ENCODE results near the gene ADGRB3. TPM values are rescaled to one million over a fixed set of nuclear protein-coding genes. Genes with fewer than 3 reads are reported as not detected.

The ADGRB3 gene
- total RNA-seq, 1 experiment from 2014 or later, result 0.09 TPM

GRCh38 chr6:68636666-68637065 lies 1.6 kb downstream of the ADGRB3 start:
- H3K4me3 Mint-ChIP-seq (ENCODE audit: low read depth, unreplicated experiment), result no peak overlapping the region
- BruUV-seq (replicated peaks), result no TSS peak
- peaks cover 27% of the 10 kb centered on the region for H3K4me1 Mint-ChIP-seq (ENCODE audit: low read depth, unreplicated experiment)
- no peak for DNase-seq
- no peak for TF ChIP-seq CTCF (IDR thresholded peaks at IDR 0.05; ENCODE audit: unreplicated experiment)
- no peaks in the 10 kb centered on the region for H3K9me3 Mint-ChIP-seq (ENCODE audit: low read depth, unreplicated experiment)
- peaks cover 20% of the 10 kb centered on the region for H3K36me3 Mint-ChIP-seq (ENCODE audit: insufficient read depth, unreplicated experiment)
- H3K27me3 Mint-ChIP-seq (ENCODE audit: unreplicated experiment), result peaks cover 47% of the 10 kb centered on the region
- H3K27ac Mint-ChIP-seq (ENCODE audit: unreplicated experiment), result no peak overlapping the region
- intact Hi-C loops (cut with micrococcal nuclease; ENCODE audit: unreplicated experiment), result loop anchor here (10.0 kb wide), 2 partner anchors 518 to 1098 kb away; no protein-coding TSS in a partner anchor
- CTCF ChIA-PET, result interaction anchor here (0.6 to 0.7 kb wide), 6 partner anchors 10 to 1686 kb away, joined by 3 to 7 read pairs (median 5); no protein-coding TSS in a partner anchor

GRCh38 chr6:68637071-68637470 lies 2.0 kb downstream of the ADGRB3 start:
- peaks cover 47% of the 10 kb centered on the region for H3K27me3 Mint-ChIP-seq (ENCODE audit: unreplicated experiment)
- intact Hi-C loops (cut with micrococcal nuclease; ENCODE audit: unreplicated experiment), result loop anchor here (10.0 kb wide), 2 partner anchors 518 to 1098 kb away; no protein-coding TSS in a partner anchor
- no peak overlapping the region for H3K27ac Mint-ChIP-seq (ENCODE audit: unreplicated experiment)
- peaks cover 27% of the 10 kb centered on the region for H3K4me1 Mint-ChIP-seq (ENCODE audit: low read depth, unreplicated experiment)
- BruUV-seq (replicated peaks), result no TSS peak
- H3K9me3 Mint-ChIP-seq (ENCODE audit: low read depth, unreplicated experiment), result no peaks in the 10 kb centered on the region
- CTCF ChIA-PET, result interaction anchor here (0.6 to 0.7 kb wide), 5 partner anchors 10 to 1685 kb away, joined by 3 to 6 read pairs (median 5); no protein-coding TSS in a partner anchor
- TF ChIP-seq CTCF (IDR thresholded peaks at IDR 0.05; ENCODE audit: unreplicated experiment), result no peak
- no peak for DNase-seq
- no peak overlapping the region for H3K4me3 Mint-ChIP-seq (ENCODE audit: low read depth, unreplicated experiment)
- peaks cover 20% of the 10 kb centered on the region for H3K36me3 Mint-ChIP-seq (ENCODE audit: insufficient read depth, unreplicated experiment)

- peaks cover 47% of the 10 kb centered on the region for H3K27me3 Mint-ChIP-seq (ENCODE audit: unreplicated experiment)
- H3K36me3 Mint-ChIP-seq (ENCODE audit: insufficient read depth, unreplicated experiment), result peaks cover 20% of the 10 kb centered on the region
- intact Hi-C loops (cut with micrococcal nuclease; ENCODE audit: unreplicated experiment), result loop anchor here (1.0 to 10.0 kb wide), 3 partner anchors 141 to 1097 kb away; no protein-coding TSS in a partner anchor
- peaks cover 27% of the 10 kb centered on the region for H3K4me1 Mint-ChIP-seq (ENCODE audit: low read depth, unreplicated experiment)
- BruUV-seq (replicated peaks), result no TSS peak
- no peak for DNase-seq
- no peak overlapping the region for H3K27ac Mint-ChIP-seq (ENCODE audit: unreplicated experiment)
- H3K9me3 Mint-ChIP-seq (ENCODE audit: low read depth, unreplicated experiment), result no peaks in the 10 kb centered on the region
- CTCF ChIA-PET, result no interaction called here
- TF ChIP-seq CTCF (IDR thresholded peaks at IDR 0.05; ENCODE audit: unreplicated experiment), result no peak
- H3K4me3 Mint-ChIP-seq (ENCODE audit: low read depth, unreplicated experiment), result no peak overlapping the region
These were observed 2.7 kb downstream of the ADGRB3 start for GRCh38 chr6:68637782-68638181.

- intact Hi-C loops (cut with micrococcal nuclease; ENCODE audit: unreplicated experiment), result loop anchor here (1.0 to 10.0 kb wide), 3 partner anchors 140 to 1096 kb away; no protein-coding TSS in a partner anchor
- H3K9me3 Mint-ChIP-seq (ENCODE audit: low read depth, unreplicated experiment), result no peaks in the 10 kb centered on the region
- no peak overlapping the region for H3K27ac Mint-ChIP-seq (ENCODE audit: unreplicated experiment)
- BruUV-seq (replicated peaks), result no TSS peak
- TF ChIP-seq CTCF (IDR thresholded peaks at IDR 0.05; ENCODE audit: unreplicated experiment), result peak; percentile 70
- peak; percentile 55 for DNase-seq
- H3K4me1 Mint-ChIP-seq (ENCODE audit: low read depth, unreplicated experiment), result peaks cover 27% of the 10 kb centered on the region
- H3K36me3 Mint-ChIP-seq (ENCODE audit: insufficient read depth, unreplicated experiment), result peaks cover 20% of the 10 kb centered on the region
- H3K27me3 Mint-ChIP-seq (ENCODE audit: unreplicated experiment), result peaks cover 45% of the 10 kb centered on the region
- CTCF ChIA-PET, result no interaction called here
- H3K4me3 Mint-ChIP-seq (ENCODE audit: low read depth, unreplicated experiment), result no peak overlapping the region
These were observed 3.3 kb downstream of the ADGRB3 start for GRCh38 chr6:68638230-68638900.

Measured in Calu3 (cell line).